HepG2 (cell line): Measurements from ENCODE around the gene DSCAML1. TPM values are rescaled to one million over a fixed set of nuclear protein-coding genes. Genes with fewer than 3 reads are reported as not detected.

Experiments
- CC2D1A ChIP-seq: sonication (generic); formaldehyde crosslinking; IDR thresholded peaks from 2 replicates; pipeline ENCODE4 v1.8.1; 2023; ENCODE audit warnings: mild to moderate bottlenecking, missing genetic modification reagents
- FOSL2 ChIP-seq: sonication (generic); formaldehyde crosslinking; IDR thresholded peaks from 2 replicates; pipeline ENCODE4 v1.4.0; 2020; ENCODE audit warnings: missing genetic modification reagents
- IKZF4 ChIP-seq: sonication (generic); formaldehyde crosslinking; IDR thresholded peaks from 2 replicates; pipeline ENCODE4 v1.5.1; 2020; ENCODE audit warnings: borderline replicate concordance, mild to moderate bottlenecking, low read depth, missing genetic modification reagents; ENCODE audit errors: not compliant biosample characterization
- PRMT3 ChIP-seq: sonication (generic); formaldehyde crosslinking; IDR thresholded peaks from 2 replicates; pipeline ENCODE4 v1.8.1; 2022; ENCODE audit warnings: low read depth, mild to moderate bottlenecking, moderate library complexity, missing genetic modification reagents, borderline replicate concordance
- SMAD1 ChIP-seq: sonication (generic); formaldehyde crosslinking; IDR thresholded peaks from 2 replicates; pipeline ENCODE4 v1.4.0; 2020; ENCODE audit warnings: missing genetic modification reagents, low read depth, mild to moderate bottlenecking, borderline replicate concordance
- SMARCE1 ChIP-seq: fragments of 450-650 bp; IDR thresholded peaks from 2 replicates; pipeline ENCODE4 v1.6.1; 2017; ENCODE audit warnings: borderline replicate concordance
- ZGPAT ChIP-seq: IDR thresholded peaks from 2 replicates; pipeline ENCODE4 v1.6.1; 2016; ENCODE audit warnings: mild to moderate bottlenecking
- ZNF264 ChIP-seq: sonication (generic); formaldehyde crosslinking; IDR thresholded peaks from 2 replicates; pipeline ENCODE4 v1.4.0; 2020; ENCODE audit warnings: missing genetic modification reagents
- ZNF317 ChIP-seq: sonication (generic); formaldehyde crosslinking; IDR thresholded peaks from 2 replicates; pipeline ENCODE4 v1.5.0; 2020; ENCODE audit warnings: mild to moderate bottlenecking, missing genetic modification reagents
- ZNF33A ChIP-seq: sonication (generic); formaldehyde crosslinking; IDR thresholded peaks from 2 replicates; pipeline ENCODE4 v1.5.1; 2020; ENCODE audit warnings: missing genetic modification reagents, mild to moderate bottlenecking, moderate library complexity, borderline replicate concordance
- ZNF407 ChIP-seq: sonication (generic); formaldehyde crosslinking; IDR thresholded peaks from one replicate; pipeline ENCODE4 v1.5.1; 2020; ENCODE audit warnings: mild to moderate bottlenecking, missing genetic modification reagents; ENCODE audit errors: not compliant biosample characterization
- ZNF552 ChIP-seq: sonication (generic); formaldehyde crosslinking; IDR thresholded peaks from 2 replicates; pipeline ENCODE4 v1.9.0; 2022; ENCODE audit warnings: missing genetic modification reagents, mild to moderate bottlenecking, borderline replicate concordance
- ZNF605 ChIP-seq: sonication (generic); formaldehyde crosslinking; IDR thresholded peaks from 2 replicates; pipeline ENCODE4 v1.8.0; 2022; ENCODE audit warnings: mild to moderate bottlenecking, missing genetic modification reagents
- ZNF644 ChIP-seq: IDR thresholded peaks from 2 replicates; pipeline ENCODE4 v1.6.1; 2016; ENCODE audit warnings: low read depth
- ZNF749 ChIP-seq: sonication (generic); formaldehyde crosslinking; IDR thresholded peaks from 2 replicates; pipeline ENCODE4 v1.8.0; 2022; ENCODE audit warnings: mild to moderate bottlenecking, missing genetic modification reagents, moderate library complexity, borderline replicate concordance
- polyA plus RNA-seq, 8 experiments: library from polyadenylated mRNA; depleted of rRNA in 3 of 8; stranded (reverse) in 7 of 8; unstranded in 1 of 8; fragments of >200 nt; fragmentation: Illumina TruSeq in 4 of 8; extraction: Trizol in 4 of 8; gene quantifications; 2 replicates each; pipeline versions ENCODE4 v1.2.1 to v1.2.3, GENCODE V29; 2011 to 2016; ENCODE audit warnings: low read depth in 4 of 8, missing spikeins in 1 of 8, mixed read lengths in 1 of 8; ENCODE audit not compliant: insufficient read depth in 1 of 8
- total RNA-seq, 5 experiments: library from RNA; depleted of rRNA; stranded (reverse); fragments of >200 nt; fragmentation: Illumina TruSeq; extraction: Trizol; gene quantifications; 2 replicates each; pipeline ENCODE4 v1.2.3, GENCODE V29; 2016; ENCODE audit warnings: low read depth in 1 of 5
- TF ChIP-seq, protein P1 (sequence below): sonication (generic); formaldehyde crosslinking; IDR thresholded peaks from 2 replicates; pipeline ENCODE4 v1.9.0; 2021; ENCODE audit warnings: missing genetic modification reagents, mild to moderate bottlenecking, borderline replicate concordance
- TF ChIP-seq, protein P2 (sequence below): sonication (generic); formaldehyde crosslinking; IDR thresholded peaks from 2 replicates; pipeline ENCODE4 v1.8.1; 2023; ENCODE audit warnings: mild to moderate bottlenecking, missing genetic modification reagents, borderline replicate concordance

The DSCAML1 gene
- total and polyA plus RNA-seq, 2 of the 13 experiments (the other 11 are each of a cell fraction or from before 2014, with no cell fraction given): 0.29 to 0.40 TPM

DNA sequence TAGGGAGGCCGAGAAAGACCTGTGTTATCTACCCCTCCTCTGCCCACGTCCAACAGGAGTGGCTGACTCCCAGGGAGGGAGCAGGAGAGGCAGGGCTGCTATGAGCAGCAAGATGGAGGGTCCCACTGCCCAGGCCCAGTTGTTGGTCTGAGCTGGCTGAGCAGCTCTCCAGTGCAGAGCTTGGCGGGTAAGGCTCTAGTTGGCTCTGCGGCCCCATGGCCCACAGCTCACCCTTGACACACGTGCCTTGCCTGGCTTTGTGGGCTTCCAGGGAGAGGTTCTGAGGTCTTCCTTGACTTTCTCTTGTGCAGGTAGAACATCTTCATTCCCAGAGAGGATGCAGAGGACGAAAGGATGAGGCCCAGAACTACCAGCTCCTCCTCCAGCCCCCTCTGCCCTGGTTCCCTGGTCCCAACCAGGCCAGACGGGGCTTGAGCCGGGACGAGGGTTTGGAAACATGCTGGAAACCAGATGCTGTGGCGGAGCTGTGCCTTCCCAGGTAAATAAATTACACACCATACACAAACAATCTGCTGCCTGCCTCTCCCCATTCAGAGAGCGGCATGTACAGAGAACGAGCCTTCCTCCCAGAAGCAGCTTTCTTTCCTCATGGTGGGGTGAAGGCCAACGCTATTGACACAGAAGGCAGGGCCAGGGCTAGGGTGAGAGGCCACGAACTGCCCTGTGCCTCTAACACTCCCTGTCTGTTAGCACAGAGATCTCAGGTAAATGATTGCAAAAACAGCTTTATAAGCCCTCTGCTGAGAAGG is 48.1 kb downstream of the DSCAML1 start (continued):
- TF ChIP-seq ZNF407 (CRISPR knock-in tag): no peak
- TF ChIP-seq ZNF605: no peak
- TF ChIP-seq ZNF749 (CRISPR knock-in tag): no peak
- no peak for TF ChIP-seq CC2D1A
- TF ChIP-seq ZNF317 (CRISPR knock-in tag): peak; percentile 67; the same call in 1 of the 2 replicates
- TF ChIP-seq ZNF552 (CRISPR knock-in tag): no peak
- no peak for TF ChIP-seq SMARCE1
- no peak for TF ChIP-seq SMAD1 (CRISPR knock-in tag)
- TF ChIP-seq, protein P1, sequence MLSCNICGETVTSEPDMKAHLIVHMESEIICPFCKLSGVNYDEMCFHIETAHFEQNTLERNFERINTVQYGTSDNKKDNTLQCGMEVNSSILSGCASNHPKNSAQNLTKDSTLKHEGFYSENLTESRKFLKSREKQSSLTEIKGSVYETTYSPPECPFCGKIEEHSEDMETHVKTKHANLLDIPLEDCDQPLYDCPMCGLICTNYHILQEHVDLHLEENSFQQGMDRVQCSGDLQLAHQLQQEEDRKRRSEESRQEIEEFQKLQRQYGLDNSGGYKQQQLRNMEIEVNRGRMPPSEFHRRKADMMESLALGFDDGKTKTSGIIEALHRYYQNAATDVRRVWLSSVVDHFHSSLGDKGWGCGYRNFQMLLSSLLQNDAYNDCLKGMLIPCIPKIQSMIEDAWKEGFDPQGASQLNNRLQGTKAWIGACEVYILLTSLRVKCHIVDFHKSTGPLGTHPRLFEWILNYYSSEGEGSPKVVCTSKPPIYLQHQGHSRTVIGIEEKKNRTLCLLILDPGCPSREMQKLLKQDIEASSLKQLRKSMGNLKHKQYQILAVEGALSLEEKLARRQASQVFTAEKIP: no peak
- peak; percentile 75 for TF ChIP-seq FOSL2 (CRISPR knock-in tag)
- TF ChIP-seq ZNF644 (CRISPR knock-in tag): no peak
- peak; percentile 99 for TF ChIP-seq ZNF264 (CRISPR knock-in tag)
- peak; percentile 58; the same call in 1 of the 2 replicates for TF ChIP-seq ZGPAT (CRISPR knock-in tag)
- TF ChIP-seq IKZF4: no peak
- no peak for TF ChIP-seq ZNF33A (CRISPR knock-in tag)
- TF ChIP-seq, protein P2, sequence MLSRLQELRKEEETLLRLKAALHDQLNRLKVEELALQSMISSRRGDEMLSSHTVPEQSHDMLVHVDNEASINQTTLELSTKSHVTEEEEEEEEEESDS (CRISPR knock-in tag): no peak
- no peak for TF ChIP-seq PRMT3 (CRISPR knock-in tag)
